Heart left ventricle (tissue), 16 donors: ENCODE measurements around the gene CAPN9. TPM values are rescaled to one million over a fixed set of nuclear protein-coding genes. Genes with fewer than 3 reads are reported as not detected.
"Not testable (repeated sequence)": the region's sequence is repeated elsewhere in the genome, so short reads cannot be mapped to it uniquely, and the experiment has no call there.

ENCODE experiments used
- ATAC-seq, 4 donors: fragments of 200-7000 bp; cut with Tn5 transposase; one replicate each; pipeline ENCODE4 v1.9.1; 2020 to 2022; ENCODE audit warnings: moderate library complexity in 4 of 4, mild to moderate bottlenecking in 3 of 4, moderate number of reproducible peaks in 1 of 4
- DNase-seq, 5 donors: peaks; one replicate each; pipeline ENCODE4 v3.0.0-alpha.2; 2020
- H3K27ac ChIP-seq, 12 donors: fragments of 200-600 bp; sonication (generic) in 4 of 12; one replicate each; pipeline versions ENCODE4 v1.5.0 to v1.8.0; 2016 to 2022; ENCODE audit warnings: mild to moderate bottlenecking in 2 of 12
- H3K27me3 ChIP-seq, 9 donors: fragments of 200-600 bp; sonication (generic) in 2 of 9; one replicate each; pipeline versions ENCODE4 v1.5.1 to v1.8.0; 2016 to 2022; ENCODE audit warnings: mild to moderate bottlenecking in 3 of 9
- H3K36me3 ChIP-seq, 9 donors: fragments of 200-600 bp; sonication (generic) in 2 of 9; one replicate each; pipeline versions ENCODE4 v1.5.0 to v1.8.0; 2018 to 2022; ENCODE audit warnings: mild to moderate bottlenecking in 2 of 9
- H3K4me1 ChIP-seq, 12 donors: fragments of 200-600 bp; sonication (generic) in 4 of 12; one replicate each; pipeline versions ENCODE4 v1.5.0 to v1.8.0; 2016 to 2022; ENCODE audit warnings: mild to moderate bottlenecking in 3 of 12
- H3K4me3 ChIP-seq, 12 donors: fragments of 200-600 bp; sonication (generic) in 4 of 12; one replicate each; pipeline versions ENCODE4 v1.5.0 to v1.8.0; 2017 to 2022; ENCODE audit warnings: mild to moderate bottlenecking in 9 of 12, moderate library complexity in 4 of 12
- H3K9me3 ChIP-seq, 12 donors: fragments of 200-600 bp; sonication (generic) in 4 of 12; one replicate each; pipeline versions ENCODE4 v1.5.0 to v1.8.0; 2016 to 2022; ENCODE audit warnings: mild to moderate bottlenecking in 1 of 12
- CTCF ChIP-seq, 12 donors: fragments of 200-600 bp; sonication (generic) in 4 of 12; IDR thresholded peaks; one replicate each; pipeline versions ENCODE4 v1.5.0 to v1.8.0; 2018 to 2022; ENCODE audit warnings: antibody characterized with exemption in 12 of 12, mild to moderate bottlenecking in 5 of 12
- POLR2A ChIP-seq, 2 donors: fragments of 450-650 bp; IDR thresholded peaks; one replicate each; pipeline ENCODE4 v1.6.1; 2017; ENCODE audit warnings: antibody characterized with exemption in 2 of 2, mild to moderate bottlenecking in 2 of 2, moderate library complexity in 2 of 2
- WGBS, 4 donors: extraction: QIAGEN DNeasy Blood & Tissue Kit in 2 of 4; methylation state at CpG; one replicate each; pipeline versions ENCODE4 v1.1.5 to v1.1.7; 2013 to 2018; 5-methylcytosine and 5-hydroxymethylcytosine counted together
- intact Hi-C, 10 donors: fragments of 100-400 bp; cut with DNase I; formaldehyde crosslinking; loops; one replicate each; pipeline versions ENCODE4 v1.11.1 to v1.14.2; 2022
- polyA plus RNA-seq, 2 donors: library from polyadenylated mRNA; stranded (reverse); fragments of 200-250 nt; gene quantifications; one replicate each; pipeline ENCODE4 v1.2.3, GENCODE V29; 2013
- total RNA-seq, 9 donors: library from RNA; depleted of rRNA in 2 of 9; stranded (reverse); fragments of >200 nt in 2 of 9; fragmentation: NEBNext Ultra II Directional in 3 of 9; extraction: Animal tissue kit (Norgen Biotek cat#: 25700) in 3 of 9; gene quantifications; one replicate each; pipeline versions ENCODE4 v1.1.0 to v1.2.4, GENCODE V29; 2016 to 2023
- donor health status: ischemic (EF 13 %, LVEDD 7.1; RV severe dilation, severe dysfunction).
- donor health status: healthy with polysubstance abuse.
- donor health status: DM: no; HTN: yes; CAD: no.
- donor health status: DM: no; HTN: no; CAD: no.
- donor health status: ischemic (EF 25% LVEDD 6.9; RV normal size, moderate dysfunction).
- donor health status: ischemic (EF 25% LVEDD 5.7; RV mildly dilated, moderate dysfunction).
- donor health status: healthy.
- donor health status: DM: yes; HTN: yes; CAD: no.
- donor health status: ischemic (EF 35%, LVEDD 5.7; RV mildly dilated, moderate dysfunction).
- donor health status: nonischemic (EF 11% LVEDD 7.7; RV severe dilation, severe dysfunction).
- donor health status: DM: yes; HTN: yes; CAD: no.
- donor health status: PGD.
- donor health status: ischemic (EF 29% LVEDD 5.4; RV normal size, mild dysfunction).
- donor health status: nonischemic (EF 23%, LVEDD 6.1; RV moderate dilation, normal function).

CAPN9 gene
- total and polyA plus RNA-seq, 11 donors, result 0.04 to 0.31 (median 0.17) TPM; not detected in 7

DNA sequence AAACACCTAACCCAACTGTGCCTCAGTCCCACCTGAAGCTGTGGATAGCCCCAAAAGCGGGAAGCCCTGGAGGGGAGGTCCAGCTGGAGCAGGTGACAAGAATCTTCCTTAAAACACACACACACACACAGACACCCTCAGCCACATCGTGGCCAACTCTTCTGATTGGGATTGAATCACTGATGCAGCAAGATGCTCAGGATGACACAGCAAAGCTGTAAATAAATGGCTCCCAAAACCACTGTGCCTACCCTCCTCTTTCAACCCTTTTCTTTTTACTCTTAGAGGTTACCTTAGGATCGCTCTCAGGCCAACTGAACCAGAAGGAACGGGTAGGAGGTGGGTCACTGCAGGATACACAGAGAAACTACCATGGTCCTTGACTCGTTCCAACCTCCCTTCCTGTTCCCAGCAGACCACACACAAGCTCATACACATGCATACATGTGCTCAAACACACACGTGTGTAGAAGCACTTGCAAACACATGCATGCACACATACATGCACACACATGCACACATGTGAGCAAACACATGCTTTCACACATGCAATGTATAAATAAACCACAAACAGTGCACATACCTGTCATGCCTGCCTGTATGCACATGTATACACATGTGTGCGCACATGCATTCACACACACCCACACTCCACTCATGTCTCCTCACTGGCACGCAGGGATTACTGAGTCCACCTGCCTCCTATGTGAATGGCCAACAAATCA is 14.4 kb downstream of the CAPN9 start:
- intact Hi-C loops, result loop anchor here in 1 of 10 donors (5.0 kb wide), 1 partner anchor 119 kb away; the partner anchor contains the start of gene COG2
- DNase-seq (no peak), ATAC-seq (no peak)
- 86 to 89% (median 87%) methylated on average over 8 of the region's 8 CpGs for WGBS, 4 donors
- Histone ChIP-seq H3K4me3 (no peak overlapping the region), H3K4me1 (peaks cover 0 to 9% (median 0%) of the 10 kb centered on the region in 12 donors), H3K36me3 (no peaks in the 10 kb centered on the region), H3K9me3 (peaks cover 0 to 5% (median 0%) of the 10 kb centered on the region in 12 donors), H3K27me3 (no peaks in the 10 kb centered on the region), H3K27ac (no peak overlapping the region)
- TF ChIP-seq CTCF (IDR thresholded peaks at IDR 0.05) (no peak), POLR2A (IDR thresholded peaks at IDR 0.05) (no peak)

GRCh38 chr1:230763927-230764591 is 16.9 kb downstream of the CAPN9 start:
- Histone ChIP-seq H3K36me3 (no peaks in the 10 kb centered on the region), H3K9me3 (peaks cover 0 to 5% (median 0%) of the 10 kb centered on the region in 12 donors), H3K4me1 (peaks cover 0 to 12% (median 0%) of the 10 kb centered on the region in 12 donors), H3K27me3 (no peaks in the 10 kb centered on the region), H3K27ac (no peak overlapping the region), H3K4me3 (no peak overlapping the region)
- ATAC-seq (no peak), DNase-seq (no peak)
- intact Hi-C loops, result loop anchor here in 1 of 10 donors (5.0 kb wide), 1 partner anchor 122 kb away; the partner anchor contains the start of gene COG2
- 92 to 96% (median 92%) methylated on average over 5 of the region's 5 CpGs for WGBS, 4 donors
- TF ChIP-seq CTCF (IDR thresholded peaks at IDR 0.05) (no peak), POLR2A (IDR thresholded peaks at IDR 0.05) (no peak)

DNA sequence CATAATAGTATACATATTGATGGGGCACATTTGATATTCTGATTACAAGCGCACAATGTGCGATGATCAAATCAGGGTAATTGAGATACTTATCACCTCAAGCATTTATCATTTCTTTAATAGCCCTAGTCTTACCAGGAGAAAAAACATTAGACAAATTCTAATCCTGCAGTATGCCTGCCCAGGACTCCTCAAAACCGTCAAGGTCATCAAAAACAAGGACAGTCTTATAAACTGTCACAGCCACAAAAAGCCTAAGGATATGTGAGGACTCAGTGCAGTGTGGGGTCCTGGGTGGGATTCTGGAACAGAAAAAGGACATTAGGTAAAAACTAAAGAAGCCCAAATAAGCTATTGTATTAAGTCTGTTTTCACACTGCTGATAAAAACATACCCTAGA is 19.1 kb downstream of the CAPN9 start:
- H3K4me1 ChIP-seq, result peaks cover 0 to 12% (median 0%) of the 10 kb centered on the region in 12 donors
- intact Hi-C loops, result no loop called here
- no peak for TF ChIP-seq CTCF (IDR thresholded peaks at IDR 0.05)
- TF ChIP-seq POLR2A (IDR thresholded peaks at IDR 0.05), result no peak
- WGBS, 4 donors, result 90 to 95% (median 92%) methylated on average over 3 of the region's 3 CpGs
- no peak overlapping the region for H3K27ac ChIP-seq
- H3K4me3 ChIP-seq, result no peak overlapping the region
- ATAC-seq (no peak), DNase-seq (no peak)
- no peaks in the 10 kb centered on the region for H3K27me3 ChIP-seq
- no peaks in the 10 kb centered on the region for H3K36me3 ChIP-seq
- peaks cover 0 to 5% (median 0%) of the 10 kb centered on the region in 12 donors for H3K9me3 ChIP-seq

DNA sequence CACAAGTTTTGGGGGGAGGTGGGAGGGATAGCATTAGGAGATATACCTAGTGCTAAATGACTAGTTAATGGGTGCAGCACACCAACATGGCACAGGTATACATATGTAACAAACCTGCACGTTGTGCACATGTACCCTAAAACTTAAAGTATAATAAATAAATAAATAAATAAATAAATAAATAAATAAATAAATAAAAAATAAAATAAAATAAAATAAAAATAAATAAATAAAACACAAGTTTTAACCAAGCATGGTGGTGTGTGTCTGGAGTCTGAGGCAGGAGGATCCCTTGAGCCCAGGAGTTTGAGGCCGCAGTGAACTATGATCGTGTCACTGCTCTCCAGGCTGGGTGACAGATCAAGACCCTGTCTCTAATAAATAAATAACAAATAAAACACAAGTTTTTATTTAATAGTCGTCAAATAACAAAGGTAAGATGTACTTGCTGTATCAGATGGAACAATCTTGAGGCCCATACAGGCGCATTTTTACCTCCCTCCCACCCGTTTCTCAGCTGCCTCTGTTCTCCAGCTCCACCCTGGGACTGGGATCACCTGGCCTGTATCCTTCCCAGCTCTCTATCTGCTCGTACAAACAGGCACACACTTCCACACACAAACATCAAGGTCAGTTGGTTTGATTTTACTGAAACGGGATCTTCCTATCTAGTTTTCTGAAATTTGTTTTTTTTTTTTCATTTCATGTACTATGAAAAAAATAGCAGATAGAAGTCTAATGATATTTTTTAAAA is 20.8 kb downstream of the CAPN9 start:
- H3K36me3 ChIP-seq, intact Hi-C loops, H3K4me3 ChIP-seq, H3K27me3 ChIP-seq, H3K27ac ChIP-seq, ATAC-seq, DNase-seq, H3K9me3 ChIP-seq: not testable (repeated sequence)
- H3K4me1 ChIP-seq, result peaks cover 0 to 21% (median 4%) of the 10 kb centered on the region in 12 donors
- WGBS, 4 donors, result 81 to 86% (median 82%) methylated on average over 8 of the region's 8 CpGs
